K562 (cell line): ENCODE results near the gene PPDPF.

ENCODE experiments used
- BRD4 ChIP-seq: fragments of 200-600 bp; sonication (generic); IDR thresholded peaks from 2 replicates; pipeline ENCODE4 v1.6.1; 2017; ENCODE audit warnings: inconsistent platforms
- EP300 ChIP-seq: IDR thresholded peaks from 2 replicates; pipeline ENCODE4 v1.6.1; 2012; ENCODE audit warnings: low read length, improper control_type of control experiment
- JUNB ChIP-seq: fragments of 450-650 bp; formaldehyde crosslinking; conservative IDR thresholded peaks from 2 replicates; pipeline ENCODE4 v1.4.0; 2020; ENCODE audit warnings: mild to moderate bottlenecking
- PML ChIP-seq: IDR thresholded peaks from 2 replicates; pipeline ENCODE4 v1.6.1; 2012; ENCODE audit warnings: low read length, inconsistent platforms
- SP1 ChIP-seq: sonication (generic); formaldehyde crosslinking; IDR thresholded peaks from 2 replicates; pipeline ENCODE4 v1.8.1; 2022; ENCODE audit warnings: mild to moderate bottlenecking, missing genetic modification reagents
- TF ChIP-seq, protein P1 (sequence below): fragments of 450-650 bp; formaldehyde crosslinking; IDR thresholded peaks from 2 replicates; pipeline ENCODE4 v1.4.0; 2020; ENCODE audit warnings: mild to moderate bottlenecking, moderate library complexity
- TF ChIP-seq, protein P2 (sequence below), 3 experiments: IDR thresholded peaks in 2 of 3; conservative IDR thresholded peaks in 1 of 3; 2 replicates each; pipeline ENCODE4 v1.5.1; 2011 to 2012; ENCODE audit warnings: low read length in 3 of 3, mild to moderate bottlenecking in 3 of 3, control low read depth in 2 of 3, improper control_type of control experiment in 1 of 3, inconsistent platforms in 1 of 3, low read depth in 1 of 3, mixed read lengths in 1 of 3, moderate library complexity in 1 of 3; ENCODE audit not compliant: insufficient read depth in 2 of 3
- TF ChIP-seq, protein P3 (sequence below): IDR thresholded peaks from 3 replicates; pipeline ENCODE4 v1.6.1; 2011; ENCODE audit warnings: borderline replicate concordance, mild to moderate bottlenecking; ENCODE audit not compliant: insufficient read length, insufficient read depth

DNA sequence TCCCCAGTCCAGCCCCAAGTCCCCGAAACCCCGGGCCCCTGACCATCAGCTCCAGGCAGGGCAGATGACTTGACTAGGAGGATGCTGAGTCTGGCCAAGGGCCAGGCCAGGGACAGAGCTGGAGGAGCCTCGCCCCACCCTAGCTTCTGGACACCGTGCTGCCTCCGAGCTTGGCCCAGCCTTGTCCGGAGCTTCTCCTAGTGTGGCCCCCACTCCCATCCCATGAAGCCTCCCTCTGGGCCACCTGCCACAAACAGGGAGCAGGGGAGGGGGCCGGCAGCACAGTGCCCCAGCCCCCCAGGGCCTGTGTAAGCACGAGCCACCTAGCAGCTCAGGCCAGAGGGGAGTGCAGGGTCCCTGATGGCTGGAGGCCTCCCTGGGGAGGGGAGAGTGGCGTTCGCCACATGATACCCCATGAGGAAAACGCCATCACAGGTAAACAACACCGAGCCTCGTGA, 27.0 kb upstream of the PPDPF start:
- no peak for TF ChIP-seq PML
- TF ChIP-seq BRD4 = no peak
- TF ChIP-seq SP1 = no peak
- TF ChIP-seq, protein P1, sequence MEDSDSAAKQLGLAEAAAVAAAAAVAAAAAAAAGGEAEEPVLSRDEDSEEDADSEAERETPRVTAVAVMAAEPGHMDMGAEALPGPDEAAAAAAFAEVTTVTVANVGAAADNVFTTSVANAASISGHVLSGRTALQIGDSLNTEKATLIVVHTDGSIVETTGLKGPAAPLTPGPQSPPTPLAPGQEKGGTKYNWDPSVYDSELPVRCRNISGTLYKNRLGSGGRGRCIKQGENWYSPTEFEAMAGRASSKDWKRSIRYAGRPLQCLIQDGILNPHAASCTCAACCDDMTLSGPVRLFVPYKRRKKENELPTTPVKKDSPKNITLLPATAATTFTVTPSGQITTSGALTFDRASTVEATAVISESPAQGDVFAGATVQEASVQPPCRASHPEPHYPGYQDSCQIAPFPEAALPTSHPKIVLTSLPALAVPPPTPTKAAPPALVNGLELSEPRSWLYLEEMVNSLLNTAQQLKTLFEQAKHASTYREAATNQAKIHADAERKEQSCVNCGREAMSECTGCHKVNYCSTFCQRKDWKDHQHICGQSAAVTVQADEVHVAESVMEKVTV (CRISPR knock-in tag) = no peak
- TF ChIP-seq JUNB (CRISPR knock-in tag) = no peak
- TF ChIP-seq, protein P2, sequence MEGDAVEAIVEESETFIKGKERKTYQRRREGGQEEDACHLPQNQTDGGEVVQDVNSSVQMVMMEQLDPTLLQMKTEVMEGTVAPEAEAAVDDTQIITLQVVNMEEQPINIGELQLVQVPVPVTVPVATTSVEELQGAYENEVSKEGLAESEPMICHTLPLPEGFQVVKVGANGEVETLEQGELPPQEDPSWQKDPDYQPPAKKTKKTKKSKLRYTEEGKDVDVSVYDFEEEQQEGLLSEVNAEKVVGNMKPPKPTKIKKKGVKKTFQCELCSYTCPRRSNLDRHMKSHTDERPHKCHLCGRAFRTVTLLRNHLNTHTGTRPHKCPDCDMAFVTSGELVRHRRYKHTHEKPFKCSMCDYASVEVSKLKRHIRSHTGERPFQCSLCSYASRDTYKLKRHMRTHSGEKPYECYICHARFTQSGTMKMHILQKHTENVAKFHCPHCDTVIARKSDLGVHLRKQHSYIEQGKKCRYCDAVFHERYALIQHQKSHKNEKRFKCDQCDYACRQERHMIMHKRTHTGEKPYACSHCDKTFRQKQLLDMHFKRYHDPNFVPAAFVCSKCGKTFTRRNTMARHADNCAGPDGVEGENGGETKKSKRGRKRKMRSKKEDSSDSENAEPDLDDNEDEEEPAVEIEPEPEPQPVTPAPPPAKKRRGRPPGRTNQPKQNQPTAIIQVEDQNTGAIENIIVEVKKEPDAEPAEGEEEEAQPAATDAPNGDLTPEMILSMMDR (IDR thresholded peaks at IDR 0.05 in 2 of 3, conservative IDR thresholded peaks at IDR 0.05 in 1 of 3; ENCODE audit: insufficient read depth in 2 of 3, low read depth in 1 of 3, low read length in 3 of 3) = no peak
- TF ChIP-seq EP300 = no peak
- TF ChIP-seq, protein P3, sequence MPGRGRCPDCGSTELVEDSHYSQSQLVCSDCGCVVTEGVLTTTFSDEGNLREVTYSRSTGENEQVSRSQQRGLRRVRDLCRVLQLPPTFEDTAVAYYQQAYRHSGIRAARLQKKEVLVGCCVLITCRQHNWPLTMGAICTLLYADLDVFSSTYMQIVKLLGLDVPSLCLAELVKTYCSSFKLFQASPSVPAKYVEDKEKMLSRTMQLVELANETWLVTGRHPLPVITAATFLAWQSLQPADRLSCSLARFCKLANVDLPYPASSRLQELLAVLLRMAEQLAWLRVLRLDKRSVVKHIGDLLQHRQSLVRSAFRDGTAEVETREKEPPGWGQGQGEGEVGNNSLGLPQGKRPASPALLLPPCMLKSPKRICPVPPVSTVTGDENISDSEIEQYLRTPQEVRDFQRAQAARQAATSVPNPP = no peak
